Left kidney (tissue), 2 donors: ENCODE measurements around the gene PGM5. TPM values are rescaled to one million over a fixed set of nuclear protein-coding genes. Genes with fewer than 3 reads are reported as not detected.

Experiments
- DNase-seq: peaks from one replicate; pipeline ENCODE4 v3.0.0-alpha.2; 2013
- polyA plus RNA-seq: library from polyadenylated mRNA; unstranded; fragments of 120-200 nt; gene quantifications from one replicate; pipeline ENCODE4 v1.2.1, GENCODE V29; 2013; ENCODE audit not compliant: insufficient read length

The PGM5 gene
- polyA plus RNA-seq, 1 donor = 38.2 TPM

DNA sequence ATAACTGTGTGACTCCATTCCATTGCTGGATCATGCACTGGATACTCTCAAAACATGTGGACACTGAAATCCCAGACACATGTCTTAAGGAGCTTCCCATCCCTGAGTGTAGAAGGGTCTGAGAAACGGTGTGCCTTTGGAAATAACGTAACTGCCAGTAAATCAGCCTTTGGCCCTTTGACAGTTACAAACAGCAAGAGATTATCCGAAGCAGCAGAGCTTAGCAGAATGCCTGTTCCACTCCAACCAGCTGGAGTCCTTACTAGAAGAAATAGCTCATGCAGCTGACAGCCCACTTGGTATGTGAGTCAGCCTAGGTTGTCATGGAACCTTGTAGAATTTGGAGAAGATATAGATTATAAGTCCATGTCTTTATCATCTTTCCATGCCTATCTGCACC lies 177.3 kb downstream of the PGM5 start:
- DNase-seq = peak; percentile 30

DNA sequence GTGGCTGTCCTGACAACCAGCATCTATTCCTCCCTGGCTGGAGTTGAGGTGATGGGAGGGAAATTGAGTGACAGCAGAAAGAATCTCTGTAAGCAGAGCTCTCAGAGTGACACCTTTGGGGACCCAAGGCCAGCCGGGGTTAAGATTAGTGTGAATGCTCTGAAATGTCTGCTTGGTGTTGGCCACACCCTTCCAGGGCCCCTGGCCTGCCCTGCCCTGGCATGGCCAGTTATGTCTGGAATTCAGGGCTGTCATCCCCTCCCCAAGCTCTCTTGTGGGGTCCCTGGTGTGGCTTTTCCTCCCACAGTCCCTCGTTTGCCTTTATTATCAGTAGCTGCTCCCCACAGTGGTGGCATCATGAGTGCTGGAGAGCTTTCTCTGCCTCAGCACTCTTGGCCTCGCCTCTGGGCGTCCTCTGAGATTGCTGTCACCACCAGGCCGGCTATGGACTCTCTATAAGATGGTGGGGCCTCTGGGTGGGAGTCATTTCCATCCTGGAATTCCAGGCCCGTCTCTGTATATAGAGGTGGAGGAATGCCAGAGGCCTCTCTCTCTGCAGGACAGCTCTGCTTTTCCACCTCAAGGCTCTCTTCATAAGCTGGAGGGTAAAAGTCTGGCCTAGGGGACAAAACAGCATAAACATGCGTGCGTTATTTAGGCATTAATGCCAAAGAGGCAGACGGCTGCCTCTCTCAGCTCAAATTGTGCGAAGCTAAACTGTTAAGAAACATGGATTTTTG lies 180.6 kb downstream of the PGM5 start:
- DNase-seq = no peak

DNA sequence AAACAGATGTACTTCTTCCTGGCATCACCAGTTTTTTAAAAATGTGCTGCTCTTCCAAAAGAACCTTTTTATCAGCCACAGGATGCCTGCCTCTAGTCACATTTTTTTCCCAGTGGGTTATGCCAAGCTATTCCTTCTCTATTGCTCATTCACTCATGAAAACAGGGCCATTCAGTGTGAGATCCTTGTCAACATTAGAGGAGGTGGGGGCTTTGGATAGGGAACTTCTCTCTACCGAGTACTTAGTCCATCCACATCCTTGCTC lies 181.1 kb downstream of the PGM5 start:
- DNase-seq = no peak

DNA sequence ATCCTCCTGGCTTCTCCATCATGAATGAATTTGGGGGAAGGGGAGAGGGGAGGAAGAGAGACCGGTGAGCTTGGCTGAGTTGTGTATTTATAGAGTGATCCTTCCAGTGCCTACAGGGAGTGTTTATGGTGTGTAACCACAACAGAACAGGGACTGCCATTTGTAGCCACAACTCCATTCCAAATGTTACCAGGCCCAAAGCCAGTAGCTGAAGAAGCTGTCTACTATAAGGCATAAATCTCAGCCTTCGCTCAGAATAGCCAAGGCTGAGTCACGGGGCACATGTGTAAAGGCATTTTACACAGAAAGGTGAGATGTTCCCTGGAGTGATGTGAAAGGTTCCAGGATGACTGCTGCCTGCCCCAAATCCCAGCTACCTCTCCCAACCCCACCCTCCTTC lies 181.8 kb downstream of the PGM5 start:
- DNase-seq = no peak

DNA sequence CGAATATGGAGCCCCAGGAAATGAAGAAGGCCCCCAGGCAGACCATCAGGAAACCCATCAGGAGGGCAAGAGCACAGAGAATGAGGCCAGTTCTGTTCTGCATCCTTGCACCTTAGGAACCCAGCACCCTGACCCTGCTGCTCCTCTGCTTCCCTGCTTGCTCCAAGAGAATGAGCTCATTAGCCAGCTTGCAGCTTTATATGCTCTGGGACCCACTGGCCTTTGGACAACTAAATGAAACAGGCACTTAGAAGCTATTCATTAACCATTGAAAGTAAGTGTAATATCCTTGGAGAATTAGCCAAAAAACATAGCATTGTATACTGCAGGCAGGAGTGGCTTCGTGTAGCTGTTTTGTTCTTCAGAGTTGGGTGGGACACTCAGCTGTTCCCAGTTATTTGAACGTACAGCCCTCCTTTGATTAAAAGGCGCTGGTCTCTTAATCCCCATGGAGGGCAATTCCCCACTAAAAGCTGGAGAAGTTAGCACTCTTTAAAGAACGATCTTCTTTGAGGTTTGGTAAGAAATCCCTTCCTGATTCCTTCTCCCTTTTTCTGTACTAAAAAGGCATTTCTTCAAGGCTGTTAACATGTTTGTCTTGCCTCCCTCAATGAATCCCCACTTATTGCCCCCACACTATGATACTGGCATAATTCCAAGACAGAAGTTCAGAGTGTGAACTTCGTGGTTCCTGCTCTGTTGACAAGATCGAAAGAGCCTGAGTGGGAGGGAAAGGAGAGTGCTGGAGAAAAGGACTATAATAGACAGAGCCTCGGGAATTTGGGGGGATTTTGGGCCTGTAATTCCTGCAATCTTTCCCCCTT lies 184.5 kb downstream of the PGM5 start, which contains the start of gene TMEM252:
TSS of gene TMEM252 (minus strand) at position 172 of the 824 bp plus-strand sequence. CDS start at position 103, 69 bp downstream.
- peak; percentile 35 for DNase-seq

DNA sequence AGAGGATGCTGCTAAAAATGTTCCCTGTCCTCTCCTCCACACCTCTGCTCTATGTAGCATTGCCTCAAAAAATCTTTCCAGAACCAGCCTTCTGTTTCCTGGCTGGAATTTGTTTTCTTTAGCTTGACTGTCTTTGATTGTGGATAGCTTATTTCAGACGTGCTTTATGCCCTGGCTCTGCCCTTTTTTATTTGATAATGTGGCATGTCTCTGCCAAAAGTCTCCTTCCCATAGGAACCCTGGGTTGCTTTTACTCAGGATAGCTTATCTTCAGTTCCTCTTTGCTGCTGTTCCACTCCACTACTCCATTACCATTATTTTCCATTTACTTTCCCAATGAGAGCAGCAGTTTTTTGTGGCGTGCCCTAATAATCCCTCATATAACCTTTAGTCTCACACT lies 185.2 kb downstream of the PGM5 start:
- DNase-seq = no peak

DNA sequence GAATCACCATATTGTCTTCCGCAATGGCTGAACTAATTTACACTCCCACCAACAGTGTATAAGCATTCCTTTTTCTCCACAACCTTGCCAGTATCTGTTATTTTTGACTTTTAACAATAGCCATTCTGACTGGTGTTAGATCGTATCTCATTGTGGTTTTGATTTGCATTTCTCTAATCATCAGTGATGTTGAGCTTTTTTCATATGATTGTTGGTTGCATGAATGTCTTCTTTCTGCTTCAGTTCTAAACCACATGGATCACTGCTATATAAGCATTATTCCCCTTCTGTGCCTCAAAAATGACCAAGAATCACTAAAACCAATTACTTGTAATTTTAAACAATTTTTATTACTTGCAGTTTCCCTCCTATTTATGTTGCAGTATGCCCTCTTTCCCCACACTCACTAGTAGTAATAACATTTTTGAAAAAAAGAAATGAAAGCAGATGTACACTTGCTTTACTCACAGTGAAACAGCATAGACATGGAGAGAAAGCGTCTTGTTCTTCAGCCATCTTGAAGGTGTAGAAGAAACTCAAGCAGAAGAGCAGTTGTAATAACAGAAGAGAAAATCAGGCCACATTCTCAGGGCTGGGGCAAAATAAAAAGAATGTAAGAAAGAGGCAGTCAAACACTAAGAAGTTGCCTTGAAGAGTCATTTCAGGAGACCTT lies 188.8 kb downstream of the PGM5 start:
- no peak for DNase-seq

DNA sequence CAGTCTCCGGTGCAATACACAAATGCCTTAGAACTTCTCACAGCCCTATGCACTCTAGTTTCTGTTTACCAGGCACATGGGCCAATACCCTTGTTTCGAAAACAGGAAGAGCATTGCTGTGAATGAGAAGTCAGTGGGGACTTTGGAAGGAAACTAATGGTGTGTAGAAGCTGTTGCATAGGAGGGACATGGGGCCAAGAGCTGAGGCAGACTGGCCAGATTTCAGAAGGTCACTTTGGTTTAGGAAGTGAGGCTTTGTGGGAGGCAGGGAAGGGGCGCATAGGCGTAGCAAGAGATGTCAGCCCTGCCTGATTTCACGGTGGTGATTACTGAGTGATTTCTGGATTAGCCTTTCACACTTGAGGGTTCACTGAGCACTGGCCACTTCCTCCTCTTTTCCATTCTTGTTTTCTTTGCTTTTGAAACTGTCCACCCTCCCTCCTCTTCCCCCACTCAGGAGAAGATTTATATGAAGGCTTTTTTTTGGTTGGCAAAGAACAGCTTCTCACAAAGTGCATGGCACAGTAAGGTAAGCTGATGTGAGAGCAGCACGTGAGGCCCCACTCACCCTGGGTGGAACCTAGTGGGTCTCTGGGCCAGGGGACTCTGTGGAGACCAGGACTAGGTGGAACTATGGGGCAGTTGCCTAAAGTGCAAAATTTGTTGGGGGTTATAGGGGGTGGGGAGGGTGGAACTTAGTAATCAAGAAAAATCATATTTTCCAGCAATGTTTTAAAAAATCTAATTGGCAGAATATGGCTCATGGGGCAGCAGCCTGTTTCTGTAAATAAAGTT lies 190.4 kb downstream of the PGM5 start:
- peak; percentile 75 for DNase-seq

DNA sequence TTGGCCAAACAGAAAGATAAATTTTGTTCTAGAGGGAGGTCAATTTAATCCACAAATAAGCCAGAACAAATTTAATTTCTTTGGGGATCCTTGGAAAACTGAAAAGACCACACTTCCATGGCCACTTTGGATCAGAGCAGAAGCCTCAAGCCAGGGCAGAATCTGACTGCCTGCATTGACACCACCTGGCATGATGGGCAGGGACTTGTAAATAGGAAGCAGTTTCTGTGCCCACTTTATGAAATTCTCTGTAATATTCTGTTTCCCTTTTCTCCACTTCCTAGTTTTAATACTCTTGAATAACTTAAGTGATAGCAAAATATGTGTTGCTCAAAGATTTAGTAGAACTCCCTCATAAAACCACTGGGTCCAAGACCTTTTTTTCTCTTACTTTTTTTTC lies 191.0 kb downstream of the PGM5 start:
- no peak for DNase-seq

DNA sequence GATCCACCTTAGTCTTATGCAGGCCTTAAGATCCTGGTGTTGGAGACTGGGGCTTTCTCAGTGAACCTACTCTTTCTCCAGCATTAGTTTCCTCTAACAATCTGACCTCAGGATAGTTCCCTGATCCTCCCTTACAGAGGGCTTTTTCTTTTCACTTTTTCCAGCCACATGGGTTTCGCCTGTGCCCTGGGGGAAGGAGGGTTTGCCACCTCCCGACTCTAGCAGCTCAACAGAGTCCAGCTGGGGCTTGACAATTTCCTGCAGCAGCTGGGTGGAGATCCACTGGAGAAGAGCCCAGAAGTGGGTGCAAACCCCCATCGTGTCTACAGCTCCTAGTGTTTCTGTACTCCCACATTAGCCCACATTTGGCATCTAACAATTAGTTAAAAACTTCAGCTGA lies 191.8 kb downstream of the PGM5 start:
- DNase-seq = no peak

DNA sequence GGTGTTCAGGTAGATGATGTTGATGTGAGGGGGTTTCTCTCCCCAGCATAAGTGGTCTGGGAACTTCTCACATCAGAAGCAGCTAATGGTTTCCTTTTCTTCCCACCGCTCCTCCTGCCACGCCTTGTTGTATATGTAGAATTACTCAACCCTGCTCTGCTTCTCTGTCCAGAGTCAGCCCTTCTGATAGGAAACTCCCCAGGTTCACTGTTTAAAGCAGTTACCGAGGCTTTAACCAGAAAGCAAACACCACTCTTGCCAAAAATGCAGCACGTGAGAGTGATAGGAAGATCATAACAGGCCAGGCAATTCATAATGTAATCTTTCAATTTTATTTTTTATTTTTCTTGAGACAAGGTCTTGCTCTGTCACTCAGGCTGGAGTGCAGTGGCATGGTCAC lies 194.8 kb downstream of the PGM5 start:
- no peak for DNase-seq

DNA sequence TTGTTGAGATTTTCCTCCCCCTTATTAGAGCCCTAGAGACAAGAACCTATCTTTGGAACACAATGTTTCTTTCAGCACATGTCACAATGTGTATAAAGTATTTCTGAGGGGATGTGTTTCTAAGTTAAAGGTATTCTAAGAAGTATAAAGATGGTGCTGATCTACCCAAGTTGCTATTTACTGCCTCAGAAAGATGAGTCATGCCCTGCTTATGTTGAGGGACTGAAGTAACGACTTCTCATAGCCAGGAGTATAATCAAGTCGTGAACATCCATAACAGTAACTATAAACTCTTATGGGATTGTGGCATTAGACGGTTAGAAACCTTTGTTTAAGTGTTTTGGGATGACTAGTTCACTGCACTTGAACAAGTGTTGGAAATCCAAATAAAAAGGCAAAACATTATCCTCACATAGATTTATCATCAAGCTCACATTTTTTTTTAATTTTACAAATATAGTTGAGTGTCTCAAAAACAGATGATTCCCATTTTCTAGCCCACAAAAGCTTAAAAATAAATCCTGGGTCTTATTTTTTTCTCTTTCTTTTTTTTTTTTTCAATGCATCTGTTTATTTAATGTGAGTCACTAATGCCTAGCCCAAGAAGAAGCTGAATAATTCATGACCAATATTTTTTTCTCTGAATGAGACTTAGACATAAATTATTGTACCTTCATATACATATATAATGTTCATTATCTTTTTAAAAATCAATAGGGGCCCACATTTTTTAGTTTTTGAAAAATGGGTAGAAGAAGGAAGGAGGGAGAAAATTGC lies 196.5 kb downstream of the PGM5 start:
- no peak for DNase-seq

DNA sequence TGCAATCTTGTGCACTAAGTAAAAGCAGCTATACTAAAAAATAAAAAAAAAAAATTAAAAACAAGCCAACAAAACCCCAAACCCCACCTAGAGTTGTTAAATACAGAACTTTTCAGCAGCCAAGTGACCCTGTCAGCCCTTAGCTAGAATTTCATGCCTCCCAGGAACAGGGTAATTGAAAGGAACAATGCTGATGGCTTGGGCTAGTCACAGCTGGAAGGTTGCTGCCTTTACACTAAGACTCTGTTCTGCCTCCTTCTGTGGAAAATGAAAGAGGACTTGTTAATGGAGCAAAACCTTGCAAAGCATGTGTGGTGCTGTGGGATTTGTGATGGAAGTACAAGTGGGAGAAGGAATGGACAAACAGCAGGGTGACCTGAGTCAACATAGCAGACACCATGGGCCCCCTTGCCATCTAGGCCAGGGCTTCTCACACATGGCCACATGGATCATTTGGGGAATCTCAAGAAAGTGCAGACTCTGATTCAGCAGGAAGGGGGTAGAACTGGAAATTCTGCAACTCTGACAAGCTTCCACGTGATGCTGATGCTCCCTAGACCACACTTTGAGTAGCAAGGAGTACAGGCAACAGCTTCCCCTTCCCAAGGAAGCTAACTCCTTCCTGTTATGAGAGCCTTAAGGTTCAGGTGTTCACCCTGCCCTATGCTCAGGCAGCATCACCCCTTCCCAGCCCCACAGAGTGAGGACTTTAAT lies 199.2 kb downstream of the PGM5 start:
- no peak for DNase-seq

DNA sequence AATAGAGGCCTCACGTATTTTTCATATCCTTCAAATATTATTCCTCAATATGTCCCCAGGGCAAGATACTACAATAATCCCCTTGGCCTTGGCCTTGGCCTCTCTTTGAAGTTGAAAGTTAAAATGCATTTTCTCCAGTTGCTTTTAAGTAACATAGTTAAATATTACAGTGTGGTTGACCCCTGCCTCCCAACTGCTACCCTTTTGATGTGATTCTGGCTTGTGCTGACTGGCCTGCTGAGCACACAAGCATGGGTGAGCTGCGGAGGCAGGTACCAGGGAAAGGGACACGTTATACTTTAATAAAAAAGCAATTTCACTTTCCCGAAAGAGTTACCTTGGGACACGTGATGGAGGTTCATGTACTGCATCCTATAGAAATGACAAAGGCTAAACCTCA lies 202.1 kb downstream of the PGM5 start:
- DNase-seq = no peak

DNA sequence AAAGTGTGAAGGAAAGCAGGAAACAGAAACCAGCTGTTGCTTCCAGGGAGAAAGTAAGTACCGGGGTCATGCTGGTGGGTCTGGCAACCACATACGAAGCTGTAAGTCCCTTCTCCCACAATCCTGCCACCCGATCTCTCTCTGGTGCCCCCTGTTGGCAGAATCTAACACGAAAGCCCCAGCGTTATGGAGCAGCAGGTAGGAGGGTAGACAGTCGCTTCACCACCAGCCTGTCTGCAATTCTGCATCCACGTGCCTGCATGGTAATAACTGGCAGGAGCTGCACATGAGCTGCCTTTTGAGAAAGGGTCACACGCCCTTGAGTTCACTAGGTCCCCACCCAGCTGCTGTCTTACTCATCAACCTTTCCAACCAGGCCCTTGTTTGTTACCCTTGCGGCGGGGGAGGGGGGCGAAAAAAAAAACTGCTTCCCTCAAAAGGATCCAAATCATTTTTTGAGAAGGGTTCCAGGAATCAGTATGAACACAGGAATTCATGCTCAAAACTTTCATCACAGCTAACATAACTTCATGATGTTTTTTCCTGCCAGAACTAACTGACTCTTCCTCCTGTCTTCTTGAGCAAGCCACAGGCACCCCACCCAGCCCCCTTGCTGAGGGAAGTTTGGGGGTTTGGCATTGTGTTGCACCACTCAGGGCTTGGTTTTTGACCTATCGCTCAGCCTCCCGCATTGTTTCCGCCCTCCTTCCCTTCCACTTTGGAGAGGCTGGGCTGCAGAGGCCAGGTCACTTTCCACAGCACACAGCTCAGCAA lies 203.8 kb downstream of the PGM5 start:
- DNase-seq = no peak

DNA sequence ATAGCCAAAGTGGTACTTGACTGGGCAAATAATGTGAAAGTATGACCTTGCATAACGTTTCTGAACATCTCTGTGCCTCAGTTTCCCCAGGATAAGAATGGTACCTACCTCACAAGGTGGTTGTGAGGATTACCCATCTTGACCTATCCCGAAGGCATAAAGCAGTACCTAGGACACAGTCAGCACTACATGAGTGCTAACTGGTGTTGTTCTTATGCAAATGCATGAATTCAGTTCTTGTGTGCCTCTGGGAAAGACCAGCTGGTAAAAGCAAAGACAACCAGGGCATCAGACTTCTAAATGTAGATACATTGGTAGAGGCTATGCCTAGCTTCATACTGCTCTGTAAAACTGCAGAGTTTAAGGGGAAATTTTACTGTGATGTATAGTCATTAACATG lies 206.1 kb downstream of the PGM5 start:
- DNase-seq = no peak

DNA sequence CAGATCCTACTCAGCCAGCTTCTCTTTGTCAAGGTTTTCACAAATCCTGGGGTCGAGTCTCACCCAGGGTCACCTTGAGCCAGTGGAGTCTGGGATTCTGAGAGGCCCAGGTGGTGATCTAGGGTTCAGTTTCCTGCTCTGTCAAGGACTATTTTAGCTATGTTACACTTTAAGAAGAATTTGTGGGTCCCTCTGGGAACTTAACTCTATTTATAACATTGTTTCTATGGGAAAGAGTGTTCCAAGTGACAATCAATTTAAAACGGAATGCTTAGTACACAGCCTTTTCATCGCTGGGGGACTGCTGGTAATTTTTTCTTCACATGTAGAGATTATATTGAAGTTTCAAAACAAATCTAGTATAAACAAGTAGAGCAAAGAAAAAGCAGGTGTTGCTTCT lies 211.2 kb downstream of the PGM5 start:
- no peak for DNase-seq

DNA sequence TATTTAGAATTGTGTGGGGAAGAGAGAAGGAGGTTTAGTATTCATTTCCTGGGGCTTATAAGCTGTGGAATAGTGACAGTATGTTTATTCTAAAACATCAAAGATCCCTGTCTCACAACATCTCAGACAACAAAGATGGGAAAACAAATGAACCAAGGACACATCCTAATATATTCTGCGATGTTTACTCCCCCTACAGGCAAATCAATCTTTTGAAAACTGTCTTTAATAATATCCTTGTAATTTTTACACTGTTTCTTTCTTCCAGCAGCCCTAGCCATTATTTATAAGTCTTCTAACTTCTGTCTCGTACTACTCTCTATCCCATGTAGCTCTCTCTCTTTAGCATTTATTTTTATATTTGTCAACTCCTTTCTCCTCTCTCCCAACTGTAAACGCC lies 217.7 kb downstream of the PGM5 start:
- no peak for DNase-seq

DNA sequence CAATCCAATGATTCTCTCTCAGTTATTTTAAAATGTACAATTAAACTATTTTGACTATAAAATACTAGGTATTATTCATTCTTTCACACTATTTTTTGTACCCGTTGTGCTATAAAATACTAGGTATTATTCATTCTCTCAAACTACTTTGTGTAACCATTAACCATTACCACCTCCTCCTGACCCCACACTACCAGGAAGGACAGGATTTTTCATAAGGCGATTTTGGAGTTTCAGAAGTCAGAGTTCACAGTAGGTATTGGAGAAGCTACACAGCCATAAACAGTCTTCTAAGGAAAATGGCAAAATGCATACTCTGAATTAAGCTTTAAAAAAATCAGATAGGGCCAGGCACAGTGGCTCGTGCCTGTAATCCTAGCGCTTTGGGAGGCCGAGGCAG lies 219.4 kb downstream of the PGM5 start:
- no peak for DNase-seq
